T-cell (primary cell): ENCODE results near the gene CEP76. TPM values are rescaled to one million over a fixed set of nuclear protein-coding genes. Genes with fewer than 3 reads are reported as not detected.

Source experiments
- ATAC-seq, 4 experiments: fragments of 200-7000 bp in 3 of 4; fragments of 150-1000 bp in 1 of 4; cut with Tn5 transposase; replicated peaks in 1 of 4; 1 replicate in 3 of 4; 2 replicates in 1 of 4; pipeline ENCODE4 v1.10.0; 2021; ENCODE audit warnings: moderate library complexity in 3 of 4, mild to moderate bottlenecking in 2 of 4, moderate number of reproducible peaks in 1 of 4
- CTCF ChIA-PET, 2 donors: fragments of 300-600 bp; sonication (Branson Sonifier 250); formaldehyde crosslinking; loops; one replicate each; lab custom pipeline; 2022; ENCODE audit warnings: antibody characterized with exemption in 2 of 2; lab: Charles Lee
- POLR2A ChIA-PET, 2 donors: fragments of 300-600 bp; sonication (Branson Sonifier 250); formaldehyde crosslinking; loops; one replicate each; lab custom pipeline; 2022; ENCODE audit warnings: antibody characterized with exemption in 2 of 2; lab: Charles Lee
- DNase-seq, 35 experiments: peaks; one replicate each; pipeline versions ENCODE4 v3.0.0 to v3.0.0-alpha.2; 2013 to 2023
- H3K27ac ChIP-seq: one replicate; pipeline ENCODE4 v1.5.1; 2013; ENCODE audit warnings: low read length
- H3K27me3 ChIP-seq, 2 experiments: replicated peaks in 1 of 2; 1 replicate in 1 of 2; 2 replicates in 1 of 2; pipeline versions ENCODE4 v1.6.1 to v1.7.0; 2013; ENCODE audit warnings: low read length in 1 of 2, mixed read lengths in 1 of 2; ENCODE audit not compliant: control insufficient read depth in 2 of 2, insufficient read depth in 2 of 2; ENCODE audit errors: extremely low read depth in 1 of 2
- H3K36me3 ChIP-seq, 2 donors: 1 replicate in 1 of 2; 2 replicates in 1 of 2; pipeline versions ENCODE4 v1.6.1 to v1.7.0; 2013; ENCODE audit warnings: low read length in 1 of 2; ENCODE audit not compliant: control insufficient read depth in 2 of 2, insufficient read depth in 1 of 2; ENCODE audit errors: extremely low read depth in 1 of 2
- H3K4me1 ChIP-seq, 2 experiments: 1 replicate in 1 of 2; 2 replicates in 1 of 2; pipeline versions ENCODE4 v1.6.1 to v1.7.0; 2013; ENCODE audit warnings: low read length in 2 of 2, mixed read lengths in 1 of 2; ENCODE audit not compliant: insufficient read depth in 2 of 2, control insufficient read depth in 1 of 2; ENCODE audit errors: extremely low read depth in 1 of 2
- H3K4me3 ChIP-seq, 2 donors: 1 replicate in 1 of 2; 2 replicates in 1 of 2; pipeline versions ENCODE4 v1.5.1 to v1.7.0; 2013; ENCODE audit warnings: mild to moderate bottlenecking in 2 of 2, low read length in 1 of 2, moderate library complexity in 1 of 2; ENCODE audit not compliant: control insufficient read depth in 1 of 2; ENCODE audit errors: extremely low read depth in 1 of 2
- H3K9me3 ChIP-seq: 2 replicates; pipeline ENCODE4 v1.7.0; 2013
- H3K27ac Mint-ChIP-seq, 2 donors: one replicate each; pipeline ENCODE4 v1.8.0; 2020 to 2021; ENCODE audit warnings: mild to moderate bottlenecking in 2 of 2, mixed read lengths in 2 of 2
- H3K27me3 Mint-ChIP-seq, 2 donors: one replicate each; pipeline ENCODE4 v1.8.0; 2021 to 2022; ENCODE audit warnings: mixed read lengths in 2 of 2
- H3K36me3 Mint-ChIP-seq: one replicate; pipeline ENCODE4 v1.8.0; 2021; ENCODE audit warnings: mixed read lengths
- H3K4me1 Mint-ChIP-seq, 3 donors: one replicate each; pipeline ENCODE4 v1.8.0; 2020 to 2022; ENCODE audit warnings: mixed read lengths in 3 of 3, mild to moderate bottlenecking in 1 of 3
- H3K4me3 Mint-ChIP-seq, 3 donors: one replicate each; pipeline ENCODE4 v1.8.0; 2020 to 2022; ENCODE audit warnings: mild to moderate bottlenecking in 3 of 3, mixed read lengths in 3 of 3, moderate library complexity in 3 of 3
- H3K9me3 Mint-ChIP-seq, 3 donors: one replicate each; pipeline ENCODE4 v1.8.0; 2020 to 2022; ENCODE audit warnings: mixed read lengths in 3 of 3
- WGBS: methylation state at CpG from one replicate; pipeline ENCODE4 v1.1.5; 2013; ENCODE audit warnings: missing lambda C conversion rate; ENCODE audit not compliant: insufficient coverage; 5-methylcytosine and 5-hydroxymethylcytosine counted together
- total RNA-seq, 35 experiments: library from RNA in 6 of 35; stranded (reverse) in 6 of 35; fragments of 120-200 nt in 1 of 35; gene quantifications; one replicate each; pipeline versions ENCODE4 v1.2.1 to v1.2.4 and lab custom pipeline; 2013 to 2026

The CEP76 gene
- total RNA-seq, 5 donors from 2014 or later (not counting 1 experiment from before 2014, with no cell fraction given), result 6.8 to 9.7 (median 8.2) TPM

GRCh38 chr18:12692206-12692605, 10.3 kb downstream of the CEP76 start:
- H3K4me1 ChIP-seq, result no peaks in the 10 kb centered on the region
- H3K36me3 Mint-ChIP-seq, result peaks cover 19% of the 10 kb centered on the region
- H3K4me3 Mint-ChIP-seq, result no peak overlapping the region
- no peak overlapping the region for H3K27ac Mint-ChIP-seq
- H3K36me3 ChIP-seq, result peaks cover 0 to 10% of the 10 kb centered on the region in 2 donors
- 82% methylated on average over 4 of the region's 9 CpGs for WGBS
- no peak for ATAC-seq
- H3K4me1 Mint-ChIP-seq, result peaks cover 0 to 8% (median 3%) of the 10 kb centered on the region in 3 donors
- H3K27me3 ChIP-seq, result no peaks in the 10 kb centered on the region
- H3K4me3 ChIP-seq, result no peak overlapping the region
- H3K9me3 Mint-ChIP-seq, result no peaks in the 10 kb centered on the region
- no peaks in the 10 kb centered on the region for H3K27me3 Mint-ChIP-seq
- ChIA-PET POLR2A (interaction anchor here in 1 of 2 donors (0.7 kb wide), 1 partner anchor 315 kb away, joined by 4 read pairs; no protein-coding TSS in a partner anchor), CTCF (interaction anchor here (0.6 to 0.8 kb wide), 6 partner anchors 9 to 1935 kb away, joined by 3 to 4 read pairs (median 3); no protein-coding TSS in a partner anchor)
- no peak for DNase-seq
- no peaks in the 10 kb centered on the region for H3K9me3 ChIP-seq
- no peak overlapping the region for H3K27ac ChIP-seq

- no peak for DNase-seq
- WGBS, result no CpG with 5 or more reads among the region's 4 CpGs
- no peak overlapping the region for H3K27ac ChIP-seq
- no peaks in the 10 kb centered on the region for H3K27me3 ChIP-seq
- Mint-ChIP-seq H3K4me1 (peaks cover 0 to 8% (median 3%) of the 10 kb centered on the region in 3 donors), H3K4me3 (no peak overlapping the region), H3K9me3 (no peaks in the 10 kb centered on the region), H3K36me3 (peaks cover 14% of the 10 kb centered on the region), H3K27ac (no peak overlapping the region), H3K27me3 (no peaks in the 10 kb centered on the region)
- peaks cover 0 to 6% of the 10 kb centered on the region in 2 donors for H3K36me3 ChIP-seq
- POLR2A ChIA-PET, result no interaction called here
- H3K9me3 ChIP-seq, result no peaks in the 10 kb centered on the region
- ATAC-seq, result no peak
- no peak overlapping the region for H3K4me3 ChIP-seq
- CTCF ChIA-PET, result no interaction called here
- no peaks in the 10 kb centered on the region for H3K4me1 ChIP-seq
Measured at GRCh38 chr18:12689256-12689850, 13.2 kb downstream of the CEP76 start.

- Histone ChIP-seq H3K4me3 (no peak overlapping the region), H3K36me3 (peaks cover 0 to 9% of the 10 kb centered on the region in 2 donors), H3K27ac (no peak overlapping the region), H3K4me1 (no peaks in the 10 kb centered on the region), H3K9me3 (no peaks in the 10 kb centered on the region), H3K27me3 (no peaks in the 10 kb centered on the region)
- Mint-ChIP-seq H3K27ac (no peak overlapping the region), H3K9me3 (no peaks in the 10 kb centered on the region), H3K36me3 (no peaks in the 10 kb centered on the region), H3K27me3 (no peaks in the 10 kb centered on the region), H3K4me3 (no peak overlapping the region), H3K4me1 (no peaks in the 10 kb centered on the region)
- WGBS, result no CpG with 5 or more reads among the region's 3 CpGs
- no peak for ATAC-seq
- DNase-seq, result no peak
- POLR2A ChIA-PET, result interaction anchor here in 1 of 2 donors (0.6 kb wide), 1 partner anchor 313 kb away, joined by 3 read pairs; no protein-coding TSS in a partner anchor
- CTCF ChIA-PET, result no interaction called here
Measured at GRCh38 chr18:12686100-12686499, 16.4 kb downstream of the CEP76 start.

GRCh38 chr18:12679183-12679786, 23.2 kb downstream of the CEP76 start:
- Histone ChIP-seq H3K36me3 (peaks cover 0 to 23% of the 10 kb centered on the region in 2 donors), H3K27ac (no peak overlapping the region), H3K4me3 (no peak overlapping the region), H3K9me3 (no peaks in the 10 kb centered on the region), H3K27me3 (no peaks in the 10 kb centered on the region), H3K4me1 (peaks cover 0 to 4% of the 10 kb centered on the region in 2 experiments)
- Mint-ChIP-seq H3K4me1 (peaks cover 9 to 10% (median 10%) of the 10 kb centered on the region in 3 donors), H3K27me3 (no peaks in the 10 kb centered on the region), H3K27ac (peak overlapping the region; percentile 74 to 76), H3K36me3 (peaks cover 23% of the 10 kb centered on the region), H3K9me3 (no peaks in the 10 kb centered on the region), H3K4me3 (no peak overlapping the region)
- ATAC-seq (no peak), DNase-seq (no peak)
- POLR2A ChIA-PET, result interaction anchor here in 1 of 2 donors (0.5 kb wide), 1 partner anchor 11 kb away, joined by 6 read pairs; no protein-coding TSS in a partner anchor
- WGBS, result 28% methylated on average over 3 of the region's 8 CpGs
- CTCF ChIA-PET, result no interaction called here

GRCh38 chr18:12668041-12668440, 34.5 kb downstream of the CEP76 start:
- Histone ChIP-seq H3K27ac (no peak overlapping the region), H3K9me3 (no peaks in the 10 kb centered on the region), H3K36me3 (peaks cover 0 to 3% of the 10 kb centered on the region in 2 donors), H3K4me3 (no peak overlapping the region), H3K27me3 (no peaks in the 10 kb centered on the region), H3K4me1 (no peaks in the 10 kb centered on the region)
- H3K9me3 Mint-ChIP-seq, result no peaks in the 10 kb centered on the region
- no peak overlapping the region for H3K4me3 Mint-ChIP-seq
- ATAC-seq (no peak), DNase-seq (no peak)
- POLR2A ChIA-PET, result interaction anchor here in 1 of 2 donors (0.6 kb wide), 1 partner anchor 11 kb away, joined by 6 read pairs; no protein-coding TSS in a partner anchor
- CTCF ChIA-PET, result interaction anchor here (0.6 to 0.7 kb wide), 5 partner anchors 213 to 327 kb away, joined by 3 to 8 read pairs (median 3); no protein-coding TSS in a partner anchor
- no peaks in the 10 kb centered on the region for H3K4me1 Mint-ChIP-seq
- H3K27me3 Mint-ChIP-seq, result no peaks in the 10 kb centered on the region
- 100% methylated on average over 3 of the region's 5 CpGs for WGBS
- no peak overlapping the region for H3K27ac Mint-ChIP-seq
- no peaks in the 10 kb centered on the region for H3K36me3 Mint-ChIP-seq

- peak overlapping the region in 2 of 3 donors; percentile 46 to 81 for H3K4me3 Mint-ChIP-seq
- Histone ChIP-seq H3K4me3 (no peak overlapping the region), H3K9me3 (no peaks in the 10 kb centered on the region), H3K27me3 (peaks cover 0 to 6% of the 10 kb centered on the region in 2 experiments), H3K36me3 (no peaks in the 10 kb centered on the region), H3K4me1 (peaks cover 2 to 7% of the 10 kb centered on the region in 2 experiments), H3K27ac (no peak overlapping the region)
- ChIA-PET POLR2A (no interaction called here), CTCF (interaction anchor here (0.6 to 2.5 kb wide), 4 partner anchors 9 to 310 kb away, joined by 3 to 20 read pairs (median 3); no protein-coding TSS in a partner anchor)
- H3K27ac Mint-ChIP-seq, result no peak overlapping the region
- H3K27me3 Mint-ChIP-seq, result peaks cover 0 to 7% of the 10 kb centered on the region in 2 donors
- DNase-seq (peak in 17 of 35 experiments; percentile 6 to 69 (median 28)), ATAC-seq (peak in 1 of 4 experiments; percentile 30)
- WGBS, result 97% methylated on average over 6 of the region's 9 CpGs
- H3K9me3 Mint-ChIP-seq, result no peaks in the 10 kb centered on the region
- H3K36me3 Mint-ChIP-seq, result no peaks in the 10 kb centered on the region
- H3K4me1 Mint-ChIP-seq, result peaks cover 12 to 18% (median 13%) of the 10 kb centered on the region in 3 donors
Measured at GRCh38 chr18:12659904-12660605, 42.5 kb downstream of the CEP76 start.
